BE2C (cell line): Measurements from ENCODE around the gene ITK.

Experiments
- DNase-seq: peaks from one replicate; pipeline ENCODE4 v3.0.0-alpha.2; 2020
- H3K27me3 ChIP-seq: fragments of 250-450 bp; sonication (Bioruptor Pico); 2 replicates; pipeline ENCODE4 v1.5.1; 2020; ENCODE audit warnings: mild to moderate bottlenecking
- H3K36me3 ChIP-seq: fragments of 250-450 bp; sonication (Bioruptor Pico); 2 replicates; pipeline ENCODE4 v1.5.1; 2020; ENCODE audit warnings: mild to moderate bottlenecking
- H3K4me1 ChIP-seq: fragments of 250-450 bp; sonication (Bioruptor Pico); 2 replicates; pipeline ENCODE4 v1.5.1; 2020
- H3K4me3 ChIP-seq: 2 replicates; pipeline ENCODE4 v1.5.1; 2011; ENCODE audit warnings: low read depth, low read length
- H3K9me3 ChIP-seq: fragments of 250-450 bp; sonication (Bioruptor Pico); 2 replicates; pipeline ENCODE4 v1.5.1; 2020
- CTCF ChIP-seq: IDR thresholded peaks from 2 replicates; pipeline ENCODE4 v1.5.1; 2012; ENCODE audit warnings: mild to moderate bottlenecking, low read depth, low read length

ITK gene

GRCh38 chr5:157186309-157187045 is 5.8 kb downstream of the ITK start:
- no peaks in the 10 kb centered on the region for H3K4me1 ChIP-seq
- no peaks in the 10 kb centered on the region for H3K36me3 ChIP-seq
- H3K27me3 ChIP-seq: no peaks in the 10 kb centered on the region
- DNase-seq: no peak
- H3K4me3 ChIP-seq: no peak overlapping the region
- TF ChIP-seq CTCF: no peak
- no peaks in the 10 kb centered on the region for H3K9me3 ChIP-seq

GRCh38 chr5:157187046-157187754 is 6.6 kb downstream of the ITK start:
- Histone ChIP-seq H3K9me3 (no peaks in the 10 kb centered on the region), H3K36me3 (no peaks in the 10 kb centered on the region), H3K27me3 (no peaks in the 10 kb centered on the region), H3K4me1 (no peaks in the 10 kb centered on the region), H3K4me3 (no peak overlapping the region)
- no peak for TF ChIP-seq CTCF
- DNase-seq: no peak

- no peaks in the 10 kb centered on the region for H3K9me3 ChIP-seq
- H3K36me3 ChIP-seq: no peaks in the 10 kb centered on the region
- peaks cover 3% of the 10 kb centered on the region; the same call in 1 of the 2 replicates for H3K27me3 ChIP-seq
- no peak for DNase-seq
- no peak overlapping the region for H3K4me3 ChIP-seq
- no peaks in the 10 kb centered on the region for H3K4me1 ChIP-seq
- no peak for TF ChIP-seq CTCF
These were observed 7.6 kb downstream of the ITK start for GRCh38 chr5:157188270-157188669.

GRCh38 chr5:157189223-157189622 is 8.6 kb downstream of the ITK start:
- Histone ChIP-seq H3K27me3 (peaks cover 6% of the 10 kb centered on the region; the same call in 1 of the 2 replicates), H3K4me3 (no peak overlapping the region), H3K4me1 (no peaks in the 10 kb centered on the region), H3K36me3 (no peaks in the 10 kb centered on the region), H3K9me3 (no peaks in the 10 kb centered on the region)
- no peak for DNase-seq
- no peak for TF ChIP-seq CTCF

- Histone ChIP-seq H3K4me1 (no peaks in the 10 kb centered on the region), H3K9me3 (no peaks in the 10 kb centered on the region), H3K4me3 (no peak overlapping the region), H3K36me3 (no peaks in the 10 kb centered on the region), H3K27me3 (peaks cover 10% of the 10 kb centered on the region)
- no peak for TF ChIP-seq CTCF
- DNase-seq: no peak
These were observed 13.2 kb downstream of the ITK start for GRCh38 chr5:157193699-157194424.

GRCh38 chr5:157196045-157196444 is 15.4 kb downstream of the ITK start:
- Histone ChIP-seq H3K36me3 (no peaks in the 10 kb centered on the region), H3K4me1 (no peaks in the 10 kb centered on the region), H3K27me3 (peaks cover 10% of the 10 kb centered on the region), H3K4me3 (no peak overlapping the region), H3K9me3 (no peaks in the 10 kb centered on the region)
- no peak for TF ChIP-seq CTCF
- no peak for DNase-seq
